Kidney epithelial cell (primary cell): ENCODE measurements around the gene OST4. TPM values are rescaled to one million over a fixed set of nuclear protein-coding genes. Genes with fewer than 3 reads are reported as not detected.

Experiments
- DNase-seq: peaks from one replicate; pipeline ENCODE4 v3.0.0-alpha.2; 2010; ENCODE audit warnings: low read depth
- H3K27me3 ChIP-seq: 2 replicates; pipeline ENCODE4 v1.6.0; 2011; ENCODE audit warnings: low read length; ENCODE audit not compliant: control insufficient read depth, insufficient read depth
- H3K36me3 ChIP-seq: 2 replicates; pipeline ENCODE4 v1.5.1; 2011; ENCODE audit warnings: low read length; ENCODE audit not compliant: control insufficient read depth, insufficient read depth
- H3K4me3 ChIP-seq: 2 replicates; pipeline ENCODE4 v1.5.1; 2011; ENCODE audit warnings: low read depth, mild to moderate bottlenecking, control low read depth, low read length
- total RNA-seq: library from RNA; depleted of rRNA; stranded (reverse); fragments of >200 nt; gene quantifications from 2 replicates; pipeline ENCODE4 v1.2.3, GENCODE V29; 2015
- TF ChIP-seq, protein P1 (sequence below): IDR thresholded peaks from 2 replicates; pipeline ENCODE4 v1.5.1; 2011; ENCODE audit warnings: mild to moderate bottlenecking, moderate library complexity, low read length, control low read depth, inconsistent platforms; ENCODE audit not compliant: insufficient read depth, poor library complexity, severe bottlenecking

The OST4 gene
- total RNA-seq, 1 donor from 2014 or later, result 237 TPM

DNA sequence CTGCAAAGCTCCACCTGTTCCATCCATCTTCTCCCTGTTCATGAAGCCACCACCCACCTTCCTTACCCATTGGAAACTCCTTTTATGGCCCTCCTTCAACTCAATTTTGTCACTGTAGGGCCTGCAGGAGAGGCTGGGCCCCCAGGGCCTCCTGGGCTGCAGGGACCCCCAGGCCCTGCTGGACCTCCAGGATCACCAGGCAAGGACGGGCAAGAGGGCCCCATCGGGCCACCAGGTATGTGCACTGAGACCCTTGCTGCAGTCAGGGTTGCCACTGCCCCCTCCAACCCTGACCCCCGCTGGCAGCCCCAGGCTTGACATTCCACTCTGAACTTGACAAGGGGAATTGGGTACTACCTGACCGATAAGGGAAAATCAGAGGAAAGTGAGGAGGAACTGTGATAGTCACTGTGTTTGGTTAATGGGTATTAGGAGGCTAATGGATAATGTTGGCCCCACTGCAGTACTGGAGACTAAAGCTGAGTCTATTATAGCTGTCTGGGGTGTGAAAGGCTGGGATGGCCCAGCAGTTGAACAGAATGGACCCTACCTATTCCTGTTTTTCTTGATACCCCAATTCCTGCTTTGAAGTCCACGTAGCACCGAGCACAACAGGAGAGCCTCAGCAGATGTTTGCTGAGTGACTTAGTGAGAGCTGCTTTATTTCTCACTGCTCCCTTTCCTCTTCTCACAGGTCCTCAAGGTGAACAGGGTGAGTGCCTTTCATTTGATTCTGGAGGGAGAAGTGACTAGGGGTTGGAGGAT is 13.0 kb upstream of the OST4 start:
- no peaks in the 10 kb centered on the region for H3K36me3 ChIP-seq
- no peak overlapping the region for H3K4me3 ChIP-seq
- no peak for DNase-seq
- TF ChIP-seq, protein P1, sequence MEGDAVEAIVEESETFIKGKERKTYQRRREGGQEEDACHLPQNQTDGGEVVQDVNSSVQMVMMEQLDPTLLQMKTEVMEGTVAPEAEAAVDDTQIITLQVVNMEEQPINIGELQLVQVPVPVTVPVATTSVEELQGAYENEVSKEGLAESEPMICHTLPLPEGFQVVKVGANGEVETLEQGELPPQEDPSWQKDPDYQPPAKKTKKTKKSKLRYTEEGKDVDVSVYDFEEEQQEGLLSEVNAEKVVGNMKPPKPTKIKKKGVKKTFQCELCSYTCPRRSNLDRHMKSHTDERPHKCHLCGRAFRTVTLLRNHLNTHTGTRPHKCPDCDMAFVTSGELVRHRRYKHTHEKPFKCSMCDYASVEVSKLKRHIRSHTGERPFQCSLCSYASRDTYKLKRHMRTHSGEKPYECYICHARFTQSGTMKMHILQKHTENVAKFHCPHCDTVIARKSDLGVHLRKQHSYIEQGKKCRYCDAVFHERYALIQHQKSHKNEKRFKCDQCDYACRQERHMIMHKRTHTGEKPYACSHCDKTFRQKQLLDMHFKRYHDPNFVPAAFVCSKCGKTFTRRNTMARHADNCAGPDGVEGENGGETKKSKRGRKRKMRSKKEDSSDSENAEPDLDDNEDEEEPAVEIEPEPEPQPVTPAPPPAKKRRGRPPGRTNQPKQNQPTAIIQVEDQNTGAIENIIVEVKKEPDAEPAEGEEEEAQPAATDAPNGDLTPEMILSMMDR, result no peak
- no peaks in the 10 kb centered on the region for H3K27me3 ChIP-seq

DNA sequence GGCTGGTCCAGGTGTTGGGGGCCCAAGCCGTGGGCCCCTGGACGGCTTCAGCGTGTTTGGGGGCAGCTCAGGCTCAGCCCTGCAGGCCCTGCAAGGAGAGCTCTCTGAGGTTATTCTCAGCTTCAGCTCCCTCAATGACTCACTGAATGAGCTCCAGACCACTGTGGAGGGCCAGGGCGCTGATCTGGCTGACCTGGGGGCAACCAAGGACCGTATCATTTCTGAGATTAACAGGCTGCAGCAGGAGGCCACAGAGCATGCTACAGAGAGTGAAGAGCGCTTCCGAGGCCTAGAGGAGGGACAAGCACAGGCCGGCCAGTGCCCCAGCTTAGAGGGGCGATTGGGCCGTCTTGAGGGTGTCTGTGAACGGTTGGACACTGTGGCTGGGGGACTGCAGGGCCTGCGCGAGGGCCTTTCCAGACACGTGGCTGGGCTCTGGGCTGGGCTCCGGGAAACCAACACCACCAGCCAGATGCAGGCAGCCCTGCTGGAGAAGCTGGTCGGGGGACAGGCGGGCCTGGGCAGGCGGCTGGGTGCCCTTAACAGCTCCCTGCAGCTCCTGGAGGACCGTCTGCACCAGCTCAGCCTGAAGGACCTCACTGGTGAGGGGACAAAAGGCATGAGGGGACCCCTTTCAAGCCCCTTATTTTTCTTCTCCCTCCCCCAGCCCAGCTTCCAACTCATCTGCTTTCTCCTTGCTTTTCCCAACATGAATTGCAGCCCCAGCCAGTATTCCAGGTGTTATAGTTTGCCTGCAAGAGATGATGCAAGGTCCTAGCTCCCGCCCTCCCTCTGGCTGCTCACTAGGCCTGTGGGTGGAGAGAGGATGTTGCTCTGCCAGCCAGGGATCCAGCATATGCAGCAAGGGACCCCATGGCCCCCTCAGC is 12.2 kb upstream of the OST4 start:
- DNase-seq, result no peak
- TF ChIP-seq, protein P1, result no peak

DNA sequence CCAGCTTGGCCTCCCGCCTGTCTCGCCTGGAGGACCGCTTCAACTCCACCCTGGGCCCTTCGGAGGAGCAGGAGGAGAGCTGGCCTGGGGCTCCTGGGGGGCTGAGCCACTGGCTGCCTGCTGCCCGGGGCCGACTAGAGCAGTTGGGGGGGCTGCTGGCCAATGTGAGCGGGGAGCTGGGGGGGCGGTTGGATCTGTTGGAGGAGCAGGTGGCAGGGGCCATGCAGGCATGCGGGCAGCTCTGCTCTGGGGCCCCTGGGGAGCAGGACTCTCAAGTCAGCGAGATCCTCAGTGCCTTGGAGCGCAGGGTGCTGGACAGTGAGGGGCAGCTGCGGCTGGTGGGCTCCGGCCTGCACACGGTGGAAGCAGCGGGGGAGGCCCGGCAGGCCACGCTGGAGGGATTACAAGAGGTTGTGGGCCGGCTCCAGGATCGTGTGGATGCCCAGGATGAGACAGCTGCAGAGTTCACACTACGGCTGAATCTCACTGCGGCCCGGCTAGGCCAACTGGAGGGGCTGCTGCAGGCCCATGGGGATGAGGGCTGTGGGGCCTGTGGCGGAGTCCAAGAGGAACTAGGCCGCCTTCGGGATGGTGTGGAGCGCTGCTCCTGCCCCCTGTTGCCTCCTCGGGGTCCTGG is 11.4 kb upstream of the OST4 start:
- Histone ChIP-seq H3K27me3 (no peaks in the 10 kb centered on the region), H3K36me3 (no peaks in the 10 kb centered on the region), H3K4me3 (no peak overlapping the region)
- DNase-seq, result no peak
- TF ChIP-seq, protein P1, result no peak

More for the DNA sequence above, 12.2 kb upstream of the OST4 start:
- H3K36me3 ChIP-seq, result no peaks in the 10 kb centered on the region
- H3K27me3 ChIP-seq, result no peaks in the 10 kb centered on the region
- H3K4me3 ChIP-seq, result no peak overlapping the region

DNA sequence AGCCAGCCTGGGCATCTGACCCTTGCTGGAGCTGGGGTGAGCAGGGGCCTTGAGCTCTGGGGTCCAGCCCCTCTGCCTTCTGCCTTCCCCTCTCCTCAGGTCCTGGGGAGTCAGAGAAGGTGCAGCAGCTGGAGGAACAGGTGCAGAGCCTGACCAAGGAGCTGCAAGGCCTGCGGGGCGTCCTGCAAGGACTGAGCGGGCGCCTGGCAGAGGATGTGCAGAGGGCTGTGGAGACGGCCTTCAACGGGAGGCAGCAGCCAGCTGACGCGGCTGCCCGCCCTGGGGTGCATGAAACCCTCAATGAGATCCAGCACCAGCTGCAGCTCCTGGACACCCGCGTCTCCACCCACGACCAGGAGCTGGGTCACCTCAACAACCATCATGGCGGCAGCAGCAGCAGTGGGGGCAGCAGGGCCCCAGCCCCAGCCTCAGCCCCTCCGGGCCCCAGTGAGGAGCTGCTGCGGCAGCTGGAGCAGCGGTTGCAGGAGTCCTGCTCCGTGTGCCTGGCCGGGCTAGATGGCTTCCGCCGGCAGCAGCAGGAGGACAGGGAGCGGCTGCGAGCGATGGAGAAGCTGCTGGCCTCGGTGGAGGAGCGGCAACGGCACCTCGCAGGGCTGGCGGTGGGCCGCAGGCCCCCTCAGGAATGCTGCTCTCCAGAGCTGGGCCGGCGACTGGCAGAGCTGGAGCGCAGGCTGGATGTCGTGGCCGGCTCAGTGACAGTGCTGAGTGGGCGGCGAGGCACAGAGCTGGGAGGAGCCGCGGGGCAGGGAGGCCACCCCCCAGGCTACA is 10.7 kb upstream of the OST4 start:
- no peak for DNase-seq
- no peaks in the 10 kb centered on the region for H3K36me3 ChIP-seq
- TF ChIP-seq, protein P1, result no peak
- no peak overlapping the region for H3K4me3 ChIP-seq
- H3K27me3 ChIP-seq, result no peaks in the 10 kb centered on the region

DNA sequence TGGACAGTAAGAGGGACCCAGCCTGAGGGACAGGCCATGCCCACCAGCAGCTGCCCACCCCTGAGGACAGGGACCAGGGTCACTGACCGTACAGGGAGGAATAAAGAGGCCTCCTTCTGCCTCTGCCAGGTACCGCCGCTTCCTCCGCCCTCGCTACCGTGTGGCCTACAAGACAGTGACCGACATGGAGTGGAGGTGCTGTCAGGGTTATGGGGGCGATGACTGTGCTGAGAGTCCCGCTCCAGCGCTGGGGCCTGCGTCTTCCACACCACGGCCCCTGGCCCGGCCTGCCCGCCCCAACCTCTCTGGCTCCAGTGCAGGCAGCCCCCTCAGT is 9.1 kb upstream of the OST4 start:
- Histone ChIP-seq H3K36me3 (no peaks in the 10 kb centered on the region), H3K27me3 (no peaks in the 10 kb centered on the region), H3K4me3 (no peak overlapping the region)
- TF ChIP-seq, protein P1, result no peak
- no peak for DNase-seq
